Esophagus squamous epithelium (tissue), 4 donors: ENCODE measurements around the gene CDC6.

Experiments
- CTCF ChIP-seq, 6 experiments: fragments of 450-650 bp in 4 of 6; fragments of 200-600 bp in 2 of 6; sonication (generic) in 2 of 6; IDR thresholded peaks; one replicate each; pipeline ENCODE4 v1.5.1; 2016 to 2019; ENCODE audit warnings: antibody characterized with exemption in 6 of 6, mild to moderate bottlenecking in 4 of 6, moderate library complexity in 4 of 6
- POLR2A ChIP-seq, 4 donors: fragments of 450-650 bp; IDR thresholded peaks; one replicate each; pipeline ENCODE4 v1.6.1; 2017; ENCODE audit warnings: antibody characterized with exemption in 4 of 4, mild to moderate bottlenecking in 4 of 4, moderate library complexity in 3 of 4

- TF ChIP-seq CTCF (IDR thresholded peaks at IDR 0.05) (no peak), POLR2A (IDR thresholded peaks at IDR 0.05) (peak in 3 of 4 donors; percentile 38 to 78 (median 64))
These were observed 30.5 kb downstream of the CDC6 start for GRCh38 chr17:40317880-40318829.
